Lower leg skin (tissue), 3 donors: ENCODE data around the gene H2AZ1.

Experiments used
- POLR2A ChIP-seq, 2 donors: fragments of 450-650 bp; IDR thresholded peaks; one replicate each; pipeline ENCODE4 v1.6.1; 2016 to 2017; ENCODE audit warnings: antibody characterized with exemption in 2 of 2, mild to moderate bottlenecking in 1 of 2, moderate library complexity in 1 of 2
- TF ChIP-seq, protein P1 (sequence below), 3 donors: fragments of 450-650 bp; IDR thresholded peaks; one replicate each; pipeline ENCODE4 v1.5.1; 2016; ENCODE audit warnings: antibody characterized with exemption in 3 of 3, mild to moderate bottlenecking in 3 of 3, moderate library complexity in 2 of 3

DNA sequence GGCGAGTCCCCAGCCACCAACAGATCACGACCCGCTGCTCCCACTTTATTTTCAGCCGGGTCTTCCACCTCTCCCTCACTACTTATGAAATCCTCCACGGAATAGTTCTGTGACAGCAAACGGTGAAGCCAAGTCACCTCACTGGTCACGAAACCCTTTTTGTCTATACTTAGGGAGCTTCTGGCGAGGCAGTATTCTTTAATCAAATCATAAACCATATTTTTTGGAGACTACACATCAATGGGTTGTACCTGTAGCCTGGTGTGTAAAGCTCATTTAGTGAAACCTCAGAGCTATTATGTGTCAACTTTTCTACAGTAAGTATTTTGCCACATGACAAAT lies 809 bp upstream of the H2AZ1 start:
- TF ChIP-seq, protein P1, sequence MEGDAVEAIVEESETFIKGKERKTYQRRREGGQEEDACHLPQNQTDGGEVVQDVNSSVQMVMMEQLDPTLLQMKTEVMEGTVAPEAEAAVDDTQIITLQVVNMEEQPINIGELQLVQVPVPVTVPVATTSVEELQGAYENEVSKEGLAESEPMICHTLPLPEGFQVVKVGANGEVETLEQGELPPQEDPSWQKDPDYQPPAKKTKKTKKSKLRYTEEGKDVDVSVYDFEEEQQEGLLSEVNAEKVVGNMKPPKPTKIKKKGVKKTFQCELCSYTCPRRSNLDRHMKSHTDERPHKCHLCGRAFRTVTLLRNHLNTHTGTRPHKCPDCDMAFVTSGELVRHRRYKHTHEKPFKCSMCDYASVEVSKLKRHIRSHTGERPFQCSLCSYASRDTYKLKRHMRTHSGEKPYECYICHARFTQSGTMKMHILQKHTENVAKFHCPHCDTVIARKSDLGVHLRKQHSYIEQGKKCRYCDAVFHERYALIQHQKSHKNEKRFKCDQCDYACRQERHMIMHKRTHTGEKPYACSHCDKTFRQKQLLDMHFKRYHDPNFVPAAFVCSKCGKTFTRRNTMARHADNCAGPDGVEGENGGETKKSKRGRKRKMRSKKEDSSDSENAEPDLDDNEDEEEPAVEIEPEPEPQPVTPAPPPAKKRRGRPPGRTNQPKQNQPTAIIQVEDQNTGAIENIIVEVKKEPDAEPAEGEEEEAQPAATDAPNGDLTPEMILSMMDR (IDR thresholded peaks at IDR 0.05): no peak
- TF ChIP-seq POLR2A (IDR thresholded peaks at IDR 0.05): no peak
